IPS-18c (cell line): ENCODE measurements around the gene FRAS1.

Experiments used
- H3K4me3 ChIP-seq: 2 replicates; pipeline ENCODE4 v1.7.0; 2013; ENCODE audit warnings: low read depth, mild to moderate bottlenecking, low read length, moderate library complexity; ENCODE audit not compliant: insufficient read depth
- H3K9me3 ChIP-seq: one replicate; pipeline ENCODE4 v1.6.1; 2013; ENCODE audit warnings: mild to moderate bottlenecking, low read length, moderate library complexity; ENCODE audit not compliant: control insufficient read depth, insufficient read depth

Gene FRAS1

GRCh38 chr4:78588894-78589545 is 531.9 kb downstream of the FRAS1 start:
- no peaks in the 10 kb centered on the region for H3K9me3 ChIP-seq
- H3K4me3 ChIP-seq, result no peak overlapping the region

GRCh38 chr4:78591404-78591803 is 534.3 kb downstream of the FRAS1 start:
- H3K9me3 ChIP-seq, result no peaks in the 10 kb centered on the region
- no peak overlapping the region for H3K4me3 ChIP-seq

- H3K9me3 ChIP-seq, result no peaks in the 10 kb centered on the region
- H3K4me3 ChIP-seq, result no peak overlapping the region
Observed at GRCh38 chr4:78592088-78592783, 535.1 kb downstream of the FRAS1 start.
